LHCN-M2 (cell line): ENCODE measurements around the gene SPG11. TPM values are rescaled to one million over a fixed set of nuclear protein-coding genes. Genes with fewer than 3 reads are reported as not detected.

Experiments used
- DNase-seq: peaks from one replicate; pipeline ENCODE4 v3.0.0-alpha.2; 2012; ENCODE audit warnings: low read depth
- total RNA-seq: library from RNA; depleted of rRNA; stranded (reverse); fragments of >200 nt; gene quantifications from 2 replicates; pipeline ENCODE4 v1.2.3, GENCODE V29; 2014; rRNA removed

Gene SPG11
- total RNA-seq, 1 experiment from 2014 or later = 46.4 TPM

- no peak for DNase-seq
These were observed 143.9 kb downstream of the SPG11 start for GRCh38 chr15:44519537-44519936.

GRCh38 chr15:44516436-44516835 lies 147.0 kb downstream of the SPG11 start:
- no peak for DNase-seq

Other genes with a start within 250 kb of the SPG11 start
- gene CTDSPL2, start 236.0 kb downstream of the SPG11 start, total RNA-seq = 42.4 and 62.4 TPM in 2 replicates
- 28.3 and 35.0 TPM in 2 replicates for gene EIF3J, start 126.5 kb downstream of the SPG11 start, total RNA-seq
- gene PATL2, start 47.7 kb upstream of the SPG11 start, total RNA-seq = 0.19 and 0.57 TPM in 2 replicates
- 1,643 and 2,330 TPM in 2 replicates for gene B2M, start 47.9 kb upstream of the SPG11 start, total RNA-seq
- 12.0 and 15.7 TPM in 2 replicates for gene TRIM69, start 72.9 kb upstream of the SPG11 start, total RNA-seq